K562 (cell line): ENCODE measurements around the gene OR2V2. TPM values are rescaled to one million over a fixed set of nuclear protein-coding genes. Genes with fewer than 3 reads are reported as not detected.

Experiments used
- AFF1 ChIP-seq, 2 experiments: fragments of 450-650 bp; IDR thresholded peaks; 2 replicates each; pipeline ENCODE4 v1.6.1; 2018; ENCODE audit warnings: mild to moderate bottlenecking in 2 of 2, low read depth in 1 of 2; ENCODE audit not compliant: partially characterized antibody in 2 of 2
- BCOR ChIP-seq: fragments of 450-650 bp; IDR thresholded peaks from 2 replicates; pipeline ENCODE4 v1.6.1; 2016
- CHCHD3 ChIP-seq: fragments of 250-450 bp; sonication (Bioruptor Pico); IDR thresholded peaks from 2 replicates; pipeline ENCODE4 v2.1.2; 2022; ENCODE audit warnings: mild to moderate bottlenecking
- DACH1 ChIP-seq: fragments of 450-650 bp; IDR thresholded peaks from 2 replicates; pipeline ENCODE4 v1.6.1; 2018; ENCODE audit not compliant: partially characterized antibody
- E2F6 ChIP-seq, 2 experiments: IDR thresholded peaks; 2 replicates each; pipeline ENCODE4 v1.6.1; 2011; ENCODE audit warnings: borderline replicate concordance in 1 of 2, control low read depth in 1 of 2, low read depth in 1 of 2, low read length in 1 of 2, mild to moderate bottlenecking in 1 of 2, mixed read lengths in 1 of 2, moderate library complexity in 1 of 2; ENCODE audit not compliant: insufficient read depth in 1 of 2, insufficient read length in 1 of 2, poor library complexity in 1 of 2, severe bottlenecking in 1 of 2; ENCODE audit errors: extremely low read depth in 1 of 2
- FOS ChIP-seq: IDR thresholded peaks from 3 replicates; pipeline ENCODE4 v1.6.1; 2011; ENCODE audit not compliant: insufficient read length; ENCODE audit errors: extremely low read depth
- MTA1 ChIP-seq: fragments of 450-650 bp; IDR thresholded peaks from 2 replicates; pipeline ENCODE4 v1.6.1; 2017; ENCODE audit warnings: borderline replicate concordance
- PTBP1 ChIP-seq: fragments of 200-400 bp; formaldehyde crosslinking; IDR thresholded peaks from 2 replicates; pipeline ENCODE4 v1.6.1; 2017; ENCODE audit warnings: low read depth, low read length
- RNF2 ChIP-seq: sonication (generic); IDR thresholded peaks from 2 replicates; pipeline ENCODE4 v1.6.1; 2016
- TCFL5 ChIP-seq: fragments of 250-450 bp; sonication (Bioruptor Pico); conservative IDR thresholded peaks from 2 replicates; pipeline ENCODE4 v1.6.1; 2021; ENCODE audit warnings: mild to moderate bottlenecking, moderate library complexity, matching md5 sums
- TOE1 ChIP-seq, 2 experiments: fragments of 450-650 bp in 1 of 2; sonication (generic) in 1 of 2; formaldehyde crosslinking in 1 of 2; IDR thresholded peaks; 2 replicates each; pipeline versions ENCODE4 v1.7.1 to v1.8.0; 2016 to 2022; ENCODE audit warnings: borderline replicate concordance in 2 of 2, mild to moderate bottlenecking in 2 of 2, antibody characterized with exemption in 1 of 2, inconsistent platforms in 1 of 2, low read depth in 1 of 2, missing genetic modification reagents in 1 of 2, moderate library complexity in 1 of 2
- ZBED1 ChIP-seq: IDR thresholded peaks from 2 replicates; pipeline ENCODE4 v1.6.1; 2014
- ZBTB11 ChIP-seq, 3 experiments: fragments of 200-800 bp in 1 of 3; fragments of 250-450 bp in 1 of 3; fragments of 450-650 bp in 1 of 3; sonication (Bioruptor Pico) in 1 of 3; sonication (Bioruptor generic) in 1 of 3; formaldehyde crosslinking in 1 of 3; IDR thresholded peaks; 2 replicates each; pipeline versions ENCODE4 v1.6.1 to v1.8.0; 2016 to 2022; ENCODE audit warnings: mild to moderate bottlenecking in 2 of 3, missing genetic modification characterization in 2 of 3, missing compliant biosample characterization in 1 of 3, moderate library complexity in 1 of 3
- ZNF282 ChIP-seq: sonication (generic); formaldehyde crosslinking; IDR thresholded peaks from 2 replicates; pipeline ENCODE4 v1.8.1; 2023; ENCODE audit warnings: missing genetic modification reagents
- ZNF780A ChIP-seq: fragments of 250-450 bp; sonication (Bioruptor Pico); IDR thresholded peaks from 2 replicates; pipeline ENCODE4 v1.5.0; 2021; ENCODE audit warnings: mild to moderate bottlenecking
- polyA plus RNA-seq, 8 experiments: library from polyadenylated mRNA; depleted of rRNA in 4 of 8; stranded (reverse) in 5 of 8; unstranded in 3 of 8; fragments of >200 nt; fragmentation: Nextera tagmentation in 2 of 8; fragmentation: Illumina TruSeq in 1 of 8; extraction: Ambion mirVana in 2 of 8; extraction: Trizol in 1 of 8; gene quantifications; 2 replicates each; pipeline versions ENCODE4 v1.2.1 to v1.2.3, GENCODE V29; 2011 to 2014; ENCODE audit warnings: inconsistent platforms in 1 of 8, missing spikeins in 1 of 8
- total RNA-seq, 7 experiments: library from RNA; depleted of rRNA in 6 of 7; stranded (reverse); fragments of >200 nt in 6 of 7; fragmentation: Illumina TruSeq in 2 of 7; extraction: Trizol in 2 of 7; gene quantifications; 2 replicates each; pipeline versions ENCODE4 v1.2.1 to v1.2.3, GENCODE V29; 2011 to 2021; ENCODE audit warnings: low replicate concordance in 1 of 7

Gene OR2V2
- total and polyA plus RNA-seq, 9 of the 15 experiments (the other 6 are each of a cell fraction or from before 2014, with no cell fraction given), result 0.01 TPM; not detected in 8

GRCh38 chr5:181187500-181188213, 40.3 kb downstream of the OR2V2 start (continued):
- TF ChIP-seq AFF1 (IDR thresholded peaks at IDR 0.05; ENCODE audit: low read depth in 1 of 2, partially characterized antibody in 2 of 2) (peak in 1 of 2 experiments; percentile 48), E2F6 (IDR thresholded peaks at IDR 0.05; ENCODE audit: borderline replicate concordance in 1 of 2, extremely low read depth in 1 of 2, insufficient read depth in 1 of 2, insufficient read length in 1 of 2, low read depth in 1 of 2, low read length in 1 of 2, poor library complexity in 1 of 2, severe bottlenecking in 1 of 2) (peak in 1 of 2 experiments; percentile 20), ZNF780A (CRISPR knock-in tag) (no peak), RNF2 (peak; percentile 70; the same call in 1 of the 2 replicates), PTBP1 (no peak), ZBED1 (no peak), CHCHD3 (CRISPR knock-in tag) (no peak), TOE1 (IDR thresholded peaks at IDR 0.05; ENCODE audit: borderline replicate concordance) (0 out of 2 replicates have a peak, but pooled peaks have one; percentile 37), TOE1 (CRISPR knock-in tag; IDR thresholded peaks at IDR 0.05; ENCODE audit: borderline replicate concordance, low read depth) (0 out of 2 replicates have a peak, but pooled peaks have one; percentile 74), BCOR (0 out of 2 replicates have a peak, but pooled peaks have one; percentile 3), ZNF282 (CRISPR knock-in tag) (no peak), TCFL5 (no peak), DACH1 (peak; percentile 59), FOS (peak; percentile 9), MTA1 (peak; percentile 81), ZBTB11 (CRISPR knock-in tag; IDR thresholded peaks at IDR 0.05) (peak in 1 of 3 experiments; percentile 51; a peak in 1 of 6 replicates)
